GM13977 (cell line): ENCODE measurements around the gene MRPS27.

Source experiments
- DNase-seq: peaks from one replicate; pipeline ENCODE4 v3.0.0; 2012; ENCODE audit warnings: low spot score
- in situ Hi-C: fragments of 300-500 bp; cut with MboI; formaldehyde crosslinking; loops from one replicate; pipeline ENCODE4 v1.12.0; 2022; ENCODE audit warnings: low sequenced_read_pairs, low pct_unique_long_range_greater_than_20kb, mixed read lengths, inconsistent platforms; ENCODE audit not compliant: unreplicated experiment
- TF ChIP-seq, protein P1 (sequence below): IDR thresholded peaks from 2 replicates; pipeline ENCODE4 v1.5.1; 2012; ENCODE audit warnings: mild to moderate bottlenecking, control low read depth; ENCODE audit not compliant: insufficient read depth; ENCODE audit errors: extremely low read depth, missing control alignments

MRPS27 gene

DNA sequence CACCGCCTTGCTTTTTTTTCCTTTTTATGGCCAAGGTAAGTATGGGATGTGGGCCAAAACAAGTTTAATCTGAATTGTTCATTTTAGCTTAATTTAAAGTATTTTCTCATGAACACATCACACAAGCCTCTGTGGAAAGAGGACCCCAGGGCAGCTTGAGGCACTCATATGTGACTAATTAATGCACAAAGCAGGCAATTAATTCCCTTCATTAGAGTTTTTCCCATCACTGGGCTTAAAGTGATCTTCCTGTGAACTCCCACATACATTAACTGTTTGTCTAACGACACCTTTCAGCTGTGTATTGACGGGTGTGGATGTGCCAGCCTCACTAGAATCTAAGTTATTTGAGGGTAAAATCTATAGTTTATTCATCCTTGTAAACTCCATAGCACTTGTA is 103.3 kb downstream of the MRPS27 start:
- DNase-seq = no peak
- in situ Hi-C loops = no loop called here
- TF ChIP-seq, protein P1, sequence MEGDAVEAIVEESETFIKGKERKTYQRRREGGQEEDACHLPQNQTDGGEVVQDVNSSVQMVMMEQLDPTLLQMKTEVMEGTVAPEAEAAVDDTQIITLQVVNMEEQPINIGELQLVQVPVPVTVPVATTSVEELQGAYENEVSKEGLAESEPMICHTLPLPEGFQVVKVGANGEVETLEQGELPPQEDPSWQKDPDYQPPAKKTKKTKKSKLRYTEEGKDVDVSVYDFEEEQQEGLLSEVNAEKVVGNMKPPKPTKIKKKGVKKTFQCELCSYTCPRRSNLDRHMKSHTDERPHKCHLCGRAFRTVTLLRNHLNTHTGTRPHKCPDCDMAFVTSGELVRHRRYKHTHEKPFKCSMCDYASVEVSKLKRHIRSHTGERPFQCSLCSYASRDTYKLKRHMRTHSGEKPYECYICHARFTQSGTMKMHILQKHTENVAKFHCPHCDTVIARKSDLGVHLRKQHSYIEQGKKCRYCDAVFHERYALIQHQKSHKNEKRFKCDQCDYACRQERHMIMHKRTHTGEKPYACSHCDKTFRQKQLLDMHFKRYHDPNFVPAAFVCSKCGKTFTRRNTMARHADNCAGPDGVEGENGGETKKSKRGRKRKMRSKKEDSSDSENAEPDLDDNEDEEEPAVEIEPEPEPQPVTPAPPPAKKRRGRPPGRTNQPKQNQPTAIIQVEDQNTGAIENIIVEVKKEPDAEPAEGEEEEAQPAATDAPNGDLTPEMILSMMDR = no peak

DNA sequence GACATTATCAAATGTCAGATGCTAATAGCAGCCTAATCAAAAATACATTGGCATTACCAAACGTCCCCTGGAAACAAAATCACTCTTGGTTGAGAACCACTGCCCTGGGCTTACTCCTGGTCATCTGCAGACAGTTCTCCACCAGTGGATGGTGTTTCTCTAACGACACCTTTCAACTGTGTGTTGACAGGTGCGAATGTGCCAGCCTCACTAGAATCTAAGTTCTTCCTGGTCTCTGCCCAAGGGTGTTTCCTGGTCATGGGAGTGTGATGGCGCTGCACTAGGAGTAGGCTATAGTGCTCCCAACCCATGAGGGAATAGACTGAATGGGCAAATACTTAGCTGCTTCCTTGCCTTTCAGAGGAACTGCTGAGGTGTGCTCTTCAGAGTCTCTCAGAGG is 105.9 kb downstream of the MRPS27 start:
- in situ Hi-C loops = no loop called here
- no peak for DNase-seq
- TF ChIP-seq, protein P1 = no peak

GRCh38 chr5:72213482-72213881 is 106.6 kb downstream of the MRPS27 start:
- in situ Hi-C loops = no loop called here
- DNase-seq = no peak
- TF ChIP-seq, protein P1 = no peak

DNA sequence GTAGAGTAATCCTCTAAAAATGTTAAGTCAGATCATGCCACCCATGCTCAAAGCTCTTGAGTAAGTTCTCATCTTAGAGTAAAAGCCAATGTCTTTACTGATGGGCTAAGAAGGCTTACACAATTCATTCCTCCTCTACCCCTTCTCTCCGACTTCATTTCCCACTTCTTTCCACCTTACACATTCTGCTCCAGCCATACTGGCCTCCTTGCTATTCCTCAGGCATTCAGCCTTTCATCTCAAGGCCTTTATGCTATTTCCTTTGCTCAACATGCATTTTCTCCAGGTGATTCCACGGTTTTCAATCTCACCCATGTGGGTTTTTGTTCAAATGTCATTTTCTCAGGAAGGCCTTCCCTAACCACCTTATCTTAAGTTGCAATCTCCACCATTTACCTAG is 107.9 kb downstream of the MRPS27 start:
- TF ChIP-seq, protein P1 = no peak
- DNase-seq = no peak
- in situ Hi-C loops = no loop called here

- no peak for DNase-seq
- TF ChIP-seq, protein P1 = no peak
- in situ Hi-C loops = no loop called here
Measured at GRCh38 chr5:72210888-72211678, 109.0 kb downstream of the MRPS27 start.

DNA sequence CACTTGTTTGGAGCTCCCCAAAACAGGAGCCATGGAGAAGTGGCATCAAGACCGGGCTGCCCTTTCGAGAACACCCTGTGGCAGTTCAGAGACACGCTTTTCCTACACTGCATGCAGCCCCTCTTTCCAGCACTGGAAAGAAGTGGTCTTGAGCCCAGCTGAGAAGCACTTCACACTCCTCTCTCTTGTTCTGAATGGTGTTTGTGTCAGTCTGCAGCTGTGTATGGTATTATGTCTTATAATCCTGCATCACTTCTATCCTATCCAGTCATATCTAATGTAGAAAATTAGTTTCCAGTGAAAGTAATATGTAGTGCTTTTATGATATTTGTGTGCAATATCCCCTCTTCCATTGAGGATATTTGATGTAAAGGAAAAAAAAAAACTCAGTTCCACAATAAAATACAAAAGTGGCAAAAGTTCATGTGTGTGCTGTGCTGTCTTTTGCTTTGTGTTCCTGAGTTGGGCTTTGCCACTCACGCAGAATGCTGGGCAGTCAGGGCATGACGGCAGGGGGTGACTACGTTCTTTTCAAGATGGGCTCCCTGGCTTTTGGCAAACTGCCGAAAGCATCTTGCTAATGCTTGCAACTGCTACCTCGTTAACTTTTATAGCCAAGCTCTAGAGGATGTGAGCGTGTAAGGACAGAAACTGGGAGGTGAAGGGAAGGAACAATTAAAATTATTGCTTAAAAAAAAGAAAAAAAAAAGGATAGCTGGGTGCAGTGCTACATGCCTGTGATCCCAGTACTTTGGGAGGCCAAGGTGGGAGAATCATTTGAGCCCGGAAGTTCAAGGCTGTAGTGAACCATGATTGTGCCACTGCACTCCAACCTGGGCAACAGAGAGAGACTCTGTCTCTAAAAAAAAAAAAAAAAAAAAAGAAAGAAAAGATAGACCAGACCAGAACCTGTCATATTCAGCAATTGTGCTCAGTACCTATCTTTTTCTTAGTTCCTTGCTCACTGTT is 110.6 kb downstream of the MRPS27 start:
- TF ChIP-seq, protein P1 = no peak
- no peak for DNase-seq
- in situ Hi-C loops = no loop called here
